HG02642 (cell line): ENCODE results near the gene TFG.

Source experiments
- ATAC-seq: cut with Tn5 transposase; IDR thresholded peaks from one replicate; pipeline ENCODE4 v1.9.1; 2021; ENCODE audit warnings: mild to moderate bottlenecking; ENCODE audit not compliant: unreplicated experiment, poor library complexity

The TFG gene

DNA sequence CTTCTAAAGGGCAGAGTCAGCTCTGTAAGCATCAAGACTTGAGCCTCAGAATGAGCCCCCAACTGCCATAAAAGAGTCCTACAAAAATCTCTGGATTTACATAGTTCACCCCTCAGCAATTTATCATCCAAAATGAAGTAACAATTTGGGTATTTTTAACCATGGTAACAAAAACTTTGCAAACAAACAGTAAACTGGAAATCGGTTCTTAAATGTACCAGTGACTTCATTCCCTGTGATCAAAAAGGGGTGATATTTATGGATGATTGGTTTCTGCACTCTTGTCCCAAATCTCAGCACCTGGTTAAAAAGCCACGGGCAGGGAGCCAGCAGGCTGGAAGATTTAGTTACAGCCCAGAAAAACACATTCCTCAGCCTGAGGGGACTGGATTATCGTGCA is 73.6 kb downstream of the TFG start:
- no peak for ATAC-seq

DNA sequence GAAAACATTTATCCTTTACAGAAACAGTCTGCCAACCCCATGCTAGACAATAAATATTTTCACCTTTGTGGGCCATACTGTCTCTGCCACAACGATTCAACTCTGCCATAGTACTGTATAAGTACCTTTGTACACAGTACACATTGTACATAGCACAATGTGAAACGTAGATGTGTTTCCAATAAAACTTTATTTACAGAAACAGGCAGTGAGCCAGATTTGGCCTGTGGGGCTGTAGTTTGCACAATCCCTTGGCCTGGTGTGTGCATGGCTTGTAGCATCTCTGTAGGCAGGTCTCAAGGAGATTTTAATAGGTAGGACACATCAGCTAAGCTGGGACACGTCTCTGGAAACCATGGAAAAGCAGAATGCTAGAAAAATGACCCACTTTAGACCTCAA is 74.3 kb downstream of the TFG start:
- no peak for ATAC-seq

DNA sequence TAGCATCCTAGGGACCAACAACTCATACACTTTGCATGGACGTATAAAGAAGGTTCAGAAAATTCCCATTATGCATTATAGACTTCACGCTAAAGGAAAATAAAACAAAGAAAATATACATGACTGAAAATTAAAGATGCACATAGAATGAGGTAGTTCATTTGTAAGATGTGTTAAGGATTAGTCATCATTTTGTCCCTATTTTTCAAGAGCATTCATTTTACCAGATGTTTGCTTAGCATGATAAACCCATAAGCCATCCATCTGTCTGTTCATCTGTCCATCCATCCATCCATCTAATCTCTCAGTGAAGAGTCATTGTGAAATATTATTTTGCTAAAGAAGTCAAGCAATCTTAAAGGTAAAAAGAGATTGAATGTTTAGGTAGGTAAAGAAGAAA is 80.3 kb downstream of the TFG start:
- no peak for ATAC-seq

DNA sequence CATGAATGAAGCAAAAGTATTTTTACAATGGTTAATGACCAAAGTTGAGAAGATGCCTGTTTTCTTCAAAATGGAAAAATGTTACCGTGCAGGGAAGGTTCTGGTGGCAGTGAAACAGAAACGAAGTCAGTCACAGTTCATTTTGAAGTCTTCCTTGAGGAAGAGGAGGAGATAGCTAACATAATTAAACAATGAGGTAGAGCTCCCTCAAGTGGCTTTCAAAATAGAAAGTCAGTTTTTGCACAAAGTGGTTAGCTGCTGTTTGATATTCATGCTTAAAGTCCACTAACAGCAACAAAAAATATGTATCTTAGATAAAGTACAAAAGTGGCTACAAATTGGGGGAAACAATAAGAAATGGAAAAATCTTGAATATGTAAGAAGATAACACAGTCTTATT is 87.3 kb downstream of the TFG start:
- ATAC-seq = no peak

DNA sequence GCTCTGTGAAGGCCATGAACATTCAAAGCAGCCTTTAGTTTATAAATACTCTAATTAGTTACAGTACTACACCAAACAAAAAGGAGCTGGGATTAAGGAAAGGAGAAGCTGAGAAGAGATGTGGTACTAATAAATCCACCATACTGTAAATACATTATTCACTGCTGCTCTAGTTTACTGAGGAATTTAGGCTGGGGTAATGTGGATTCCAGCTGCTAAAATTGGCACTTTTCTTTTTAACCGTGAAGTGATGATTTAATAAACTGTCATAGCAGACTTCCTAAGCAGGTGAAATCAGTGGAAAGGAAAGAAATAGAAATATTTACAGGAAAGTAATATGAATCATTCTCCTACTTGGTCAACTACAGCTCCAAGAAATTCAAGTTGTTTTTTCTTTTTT is 88.7 kb downstream of the TFG start:
- no peak for ATAC-seq
